DMS153 (cell line): ENCODE results near the gene ITGB4.

Experiments used
- DNase-seq: peaks from one replicate; lab custom pipeline; 2025; lab: John Stamatoyannopoulos, UW

The ITGB4 gene

GRCh38 chr17:75697651-75698291 lies 23.5 kb upstream of the ITGB4 start:
- DNase-seq, result no peak

GRCh38 chr17:75698659-75699058 lies 22.6 kb upstream of the ITGB4 start:
- no peak for DNase-seq

GRCh38 chr17:75701288-75701687 lies 20.0 kb upstream of the ITGB4 start:
- DNase-seq, result no peak

- DNase-seq, result no peak
Observed at GRCh38 chr17:75703191-75703590, 18.1 kb upstream of the ITGB4 start.

- DNase-seq, result no peak
Observed at GRCh38 chr17:75703591-75703990, 17.7 kb upstream of the ITGB4 start.

GRCh38 chr17:75704963-75705875 lies 16.0 kb upstream of the ITGB4 start:
- DNase-seq, result no peak

- DNase-seq, result no peak
Observed at GRCh38 chr17:75706042-75706728, 15.1 kb upstream of the ITGB4 start.

GRCh38 chr17:75707079-75707571 lies 14.1 kb upstream of the ITGB4 start:
- no peak for DNase-seq

GRCh38 chr17:75712446-75712845 lies 8.8 kb upstream of the ITGB4 start:
- no peak for DNase-seq

- no peak for DNase-seq
Observed at GRCh38 chr17:75719732-75720131, 1.5 kb upstream of the ITGB4 start.

GRCh38 chr17:75721463-75722011 lies 278 bp downstream of the ITGB4 start:
- DNase-seq, result no peak

- DNase-seq, result no peak
Observed at GRCh38 chr17:75722076-75722475, 817 bp downstream of the ITGB4 start.

- DNase-seq, result no peak
Observed at GRCh38 chr17:75722542-75723095, 1.4 kb downstream of the ITGB4 start.

- DNase-seq, result peak; percentile 46
Observed at GRCh38 chr17:75723171-75723930, 2.1 kb downstream of the ITGB4 start.

GRCh38 chr17:75724016-75725003 lies 3.1 kb downstream of the ITGB4 start:
- no peak for DNase-seq

- DNase-seq, result no peak
Observed at GRCh38 chr17:75725504-75725903, 4.2 kb downstream of the ITGB4 start.

- DNase-seq, result no peak
Observed at GRCh38 chr17:75727391-75727790, 6.1 kb downstream of the ITGB4 start.

- DNase-seq, result no peak
Observed at GRCh38 chr17:75729351-75729750, 8.1 kb downstream of the ITGB4 start.

- DNase-seq, result no peak
Observed at GRCh38 chr17:75730065-75730464, 8.8 kb downstream of the ITGB4 start.
